GM10266 (cell line): ENCODE results near the gene FLNB.

ENCODE experiments used
- DNase-seq: peaks from one replicate; pipeline ENCODE4 v3.0.0; 2012; ENCODE audit errors: extremely low spot score
- CTCF ChIP-seq: IDR thresholded peaks from 2 replicates; pipeline ENCODE4 v1.5.1; 2012; ENCODE audit warnings: mild to moderate bottlenecking, low read depth; ENCODE audit not compliant: control insufficient read depth, insufficient read depth; ENCODE audit errors: missing control alignments

The FLNB gene

GRCh38 chr3:58152225-58153015, 144.2 kb downstream of the FLNB start:
- DNase-seq, result no peak
- TF ChIP-seq CTCF, result no peak

GRCh38 chr3:58153371-58153770, 145.1 kb downstream of the FLNB start:
- no peak for DNase-seq
- TF ChIP-seq CTCF, result no peak

- no peak for DNase-seq
- TF ChIP-seq CTCF, result no peak
Measured at GRCh38 chr3:58154626-58155449, 146.6 kb downstream of the FLNB start.

GRCh38 chr3:58155838-58156237, 147.6 kb downstream of the FLNB start:
- TF ChIP-seq CTCF, result no peak
- DNase-seq, result no peak

- no peak for DNase-seq
- TF ChIP-seq CTCF, result no peak
Measured at GRCh38 chr3:58157700-58158099, 149.5 kb downstream of the FLNB start.

GRCh38 chr3:58158442-58159153, 150.4 kb downstream of the FLNB start:
- no peak for DNase-seq
- no peak for TF ChIP-seq CTCF

GRCh38 chr3:58160399-58160798, 152.2 kb downstream of the FLNB start:
- DNase-seq, result no peak
- TF ChIP-seq CTCF, result no peak
